ENCODE data around the gene TWF1. TPM values are rescaled to one million over a fixed set of nuclear protein-coding genes. Genes with fewer than 3 reads are reported as not detected.
"Not testable (repeated sequence)": the region's sequence is repeated elsewhere in the genome, so short reads cannot be mapped to it uniquely, and the experiment has no call there.

Gene TWF1
- total RNA-seq, 2 donors from 2014 or later: 14.5 to 19.1 TPM

DNA sequence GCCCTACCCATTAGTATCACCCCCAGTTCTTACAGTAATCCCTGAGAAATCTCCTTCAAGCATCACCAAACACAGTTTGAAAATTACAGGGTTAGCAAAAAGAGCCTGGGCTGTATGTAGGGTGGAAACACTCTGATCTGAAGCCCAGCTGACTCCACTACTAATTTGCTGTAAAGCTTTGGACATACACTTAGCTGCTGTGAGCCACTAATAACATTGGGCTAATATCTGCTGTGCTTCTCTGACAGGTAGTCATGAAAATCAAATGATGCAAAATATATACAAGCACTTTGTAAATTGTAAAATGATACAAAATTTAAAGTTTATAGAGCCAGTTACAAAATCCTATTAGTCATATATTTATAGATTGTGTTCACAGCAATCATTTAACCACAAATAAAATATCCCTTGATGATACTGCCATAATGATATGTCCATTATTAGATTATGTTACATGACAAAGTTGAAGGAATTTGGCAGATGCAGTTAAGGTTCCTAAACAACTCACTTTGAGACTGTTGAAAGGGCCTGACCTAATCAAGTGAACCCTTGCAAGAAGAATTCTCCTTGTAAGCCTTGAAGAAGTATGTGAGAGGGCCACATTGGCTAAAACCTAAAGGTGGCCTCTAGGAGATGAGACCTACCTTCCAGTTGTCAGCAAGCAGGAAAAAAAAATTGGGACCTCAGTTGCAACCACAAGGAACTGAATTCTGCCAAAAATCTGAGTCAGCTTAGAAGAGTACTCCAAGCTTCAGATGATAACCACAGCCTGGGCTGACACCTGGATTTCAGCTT lies 19.0 kb downstream of the TWF1 start:
- Mint-ChIP-seq H3K4me1 (ENCODE audit: low read depth) (no peaks in the 10 kb centered on the region), H3K27me3 (ENCODE audit: low read depth) (no peaks in the 10 kb centered on the region), H3K4me3 (no peak overlapping the region), H3K9me3 (no peaks in the 10 kb centered on the region), H3K36me3 (ENCODE audit: insufficient read depth in 2 of 2) (peaks cover 2 to 10% of the 10 kb centered on the region in 2 donors), H3K27ac (peak overlapping the region; percentile 57)
- no peak for DNase-seq
- ATAC-seq (replicated peaks in 1 of 2): no peak

DNA sequence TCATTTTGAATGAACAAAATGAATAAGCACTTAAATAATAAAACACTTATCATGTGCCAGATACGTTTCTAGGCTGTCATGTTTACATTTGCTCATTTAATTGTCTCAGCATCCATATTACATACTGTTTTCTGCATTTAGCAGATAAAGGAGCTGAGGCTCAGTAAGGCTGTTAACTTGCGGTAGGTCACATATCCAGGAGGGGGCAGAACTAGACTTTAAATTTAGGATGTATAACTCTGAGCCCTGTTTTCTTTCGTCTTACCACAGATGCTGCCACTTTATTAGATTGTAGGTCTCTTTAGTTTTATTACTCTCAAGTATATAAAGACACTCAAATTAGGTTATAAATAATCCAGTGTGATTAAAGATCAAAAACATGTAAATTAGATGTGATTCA lies 29.6 kb downstream of the TWF1 start:
- no peaks in the 10 kb centered on the region for H3K9me3 Mint-ChIP-seq
- H3K27me3 Mint-ChIP-seq (ENCODE audit: low read depth): no peaks in the 10 kb centered on the region
- no peak for DNase-seq
- ATAC-seq (replicated peaks in 1 of 2): no peak
- H3K36me3 Mint-ChIP-seq (ENCODE audit: insufficient read depth in 2 of 2): peaks cover 2 to 4% of the 10 kb centered on the region in 2 donors
- no peaks in the 10 kb centered on the region for H3K4me1 Mint-ChIP-seq (ENCODE audit: low read depth)
- no peak overlapping the region for H3K4me3 Mint-ChIP-seq
- no peak overlapping the region for H3K27ac Mint-ChIP-seq

DNA sequence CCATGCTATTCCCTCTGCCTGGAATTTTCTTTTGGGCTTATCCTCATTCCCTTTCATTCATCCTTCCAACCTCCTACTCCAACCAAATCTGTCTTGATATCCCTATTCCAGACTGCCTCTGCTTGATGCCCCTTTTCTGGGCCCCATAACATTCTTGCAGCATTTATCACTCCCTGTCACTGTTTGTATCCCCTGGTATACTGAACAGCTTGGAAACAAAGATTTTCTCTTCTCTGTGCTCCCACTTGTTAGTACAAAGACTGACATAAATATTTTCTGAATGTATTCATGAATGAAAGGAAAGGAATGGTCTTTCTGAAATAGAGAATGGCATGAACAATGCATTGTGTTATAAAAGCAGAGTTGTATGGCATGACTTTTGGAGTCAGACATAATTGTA lies 39.8 kb downstream of the TWF1 start:
- ATAC-seq (replicated peaks in 1 of 2): no peak
- Mint-ChIP-seq H3K9me3 (no peaks in the 10 kb centered on the region), H3K27ac (no peak overlapping the region), H3K36me3 (ENCODE audit: insufficient read depth in 2 of 2) (peaks cover 5 to 15% of the 10 kb centered on the region in 2 donors), H3K4me1 (ENCODE audit: low read depth) (peaks cover 24% of the 10 kb centered on the region), H3K4me3 (no peak overlapping the region), H3K27me3 (ENCODE audit: low read depth) (no peaks in the 10 kb centered on the region)
- no peak for DNase-seq

DNA sequence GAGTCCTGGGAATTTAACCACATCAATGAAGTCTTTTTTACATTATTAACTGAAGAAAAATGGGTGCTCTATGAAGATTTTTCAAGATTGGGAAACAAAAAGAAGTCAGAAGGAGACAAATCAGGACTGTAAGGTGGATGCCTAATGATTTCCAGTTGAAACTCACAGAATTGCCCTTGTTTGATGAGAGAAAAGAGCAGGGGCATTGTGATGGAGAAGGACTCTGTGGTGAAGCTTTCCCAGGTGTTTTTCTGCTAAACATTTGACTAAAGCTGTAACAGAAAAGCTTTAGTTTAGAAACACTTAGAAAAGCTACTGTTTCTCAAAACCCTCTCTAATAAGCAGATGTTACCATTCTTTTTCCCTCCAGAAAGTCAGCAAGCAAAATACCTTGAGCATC lies 41.6 kb downstream of the TWF1 start:
- Mint-ChIP-seq H3K4me3 (no peak overlapping the region), H3K27ac (no peak overlapping the region), H3K27me3 (ENCODE audit: low read depth) (no peaks in the 10 kb centered on the region), H3K36me3 (ENCODE audit: insufficient read depth in 2 of 2) (peaks cover 7 to 9% of the 10 kb centered on the region in 2 donors), H3K4me1 (ENCODE audit: low read depth) (peaks cover 36% of the 10 kb centered on the region), H3K9me3 (no peaks in the 10 kb centered on the region)
- DNase-seq: no peak
- no peak for ATAC-seq (replicated peaks in 1 of 2)

DNA sequence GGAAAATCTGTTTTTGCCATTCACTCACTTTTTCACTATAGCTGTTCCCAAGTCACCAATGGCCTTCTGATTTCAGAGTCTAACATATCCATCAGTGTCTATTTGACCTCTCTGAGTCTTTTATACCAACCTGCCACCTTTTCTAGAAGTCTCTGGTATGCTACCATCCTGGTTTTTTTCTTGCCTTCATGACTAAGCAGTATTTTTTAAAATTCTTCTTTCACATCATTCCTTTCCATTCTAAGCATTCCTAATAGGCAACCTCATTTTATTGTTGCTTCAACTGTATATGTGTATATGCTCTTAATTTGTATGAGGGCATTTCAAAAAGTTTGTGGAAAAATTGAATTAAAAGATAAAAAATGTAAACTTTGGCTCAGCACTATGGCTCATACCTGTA lies 42.3 kb downstream of the TWF1 start:
- ATAC-seq (replicated peaks in 1 of 2) (no peak), DNase-seq (no peak)
- H3K9me3 Mint-ChIP-seq: no peaks in the 10 kb centered on the region
- H3K4me1 Mint-ChIP-seq (ENCODE audit: low read depth): peaks cover 36% of the 10 kb centered on the region
- H3K4me3 Mint-ChIP-seq: peak overlapping the region in 1 of 2 donors; percentile 2
- H3K27ac Mint-ChIP-seq: peak overlapping the region; percentile 17
- no peaks in the 10 kb centered on the region for H3K27me3 Mint-ChIP-seq (ENCODE audit: low read depth)
- H3K36me3 Mint-ChIP-seq (ENCODE audit: insufficient read depth in 2 of 2): peaks cover 11 to 12% of the 10 kb centered on the region in 2 donors

DNA sequence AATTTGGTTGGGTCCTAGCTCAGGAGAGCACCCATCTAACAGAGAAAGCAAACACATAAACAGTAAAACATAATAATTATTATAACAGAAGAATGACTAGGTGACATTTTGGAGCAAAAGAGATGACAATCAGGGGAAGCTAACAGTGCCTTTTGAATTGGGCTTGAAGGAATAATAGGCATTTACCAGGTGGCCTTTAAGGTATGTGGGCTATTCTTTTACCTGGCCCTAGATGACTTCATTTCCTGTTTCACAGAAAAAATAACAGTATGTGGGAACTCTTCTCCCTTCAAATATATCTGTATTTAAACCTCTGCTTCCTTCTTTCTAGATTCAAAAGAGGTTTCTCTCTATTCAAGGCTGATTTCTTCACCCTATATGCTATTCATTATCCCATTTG lies 43.5 kb downstream of the TWF1 start:
- peaks cover 11 to 12% of the 10 kb centered on the region in 2 donors for H3K36me3 Mint-ChIP-seq (ENCODE audit: insufficient read depth in 2 of 2)
- H3K9me3 Mint-ChIP-seq: no peaks in the 10 kb centered on the region
- peaks cover 42% of the 10 kb centered on the region for H3K4me1 Mint-ChIP-seq (ENCODE audit: low read depth)
- ATAC-seq (replicated peaks in 1 of 2) (no peak), DNase-seq (no peak)
- H3K27ac Mint-ChIP-seq: peak overlapping the region; percentile 87
- H3K27me3 Mint-ChIP-seq (ENCODE audit: low read depth): no peaks in the 10 kb centered on the region
- peak overlapping the region in 1 of 2 donors; percentile 82 for H3K4me3 Mint-ChIP-seq

DNA sequence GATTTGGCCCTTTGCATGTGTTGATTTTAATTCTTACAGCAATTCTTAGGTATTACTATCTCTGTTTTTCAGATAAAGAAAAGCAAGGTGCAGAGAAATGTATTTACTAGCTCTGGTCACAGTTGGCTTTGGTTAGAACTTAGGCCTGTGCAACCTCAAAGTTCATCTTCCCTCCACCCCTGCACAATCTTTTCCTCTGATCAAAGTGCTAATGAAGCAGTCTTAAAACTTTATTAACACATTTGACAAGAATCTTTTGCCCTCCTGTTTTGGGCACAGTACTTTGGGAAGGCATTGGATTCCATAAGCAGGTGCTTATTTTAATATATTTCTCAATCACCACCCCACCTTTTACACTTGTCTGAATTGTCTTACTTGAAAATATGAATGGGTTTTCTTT lies 44.6 kb downstream of the TWF1 start:
- Mint-ChIP-seq H3K4me3 (peak overlapping the region; percentile 60 to 82), H3K27me3 (ENCODE audit: low read depth) (no peaks in the 10 kb centered on the region), H3K36me3 (ENCODE audit: insufficient read depth in 2 of 2) (peaks cover 11 to 14% of the 10 kb centered on the region in 2 donors), H3K9me3 (no peaks in the 10 kb centered on the region), H3K4me1 (ENCODE audit: low read depth) (peaks cover 53% of the 10 kb centered on the region), H3K27ac (peak overlapping the region; percentile 87)
- DNase-seq: no peak
- no peak for ATAC-seq (replicated peaks in 1 of 2)

DNA sequence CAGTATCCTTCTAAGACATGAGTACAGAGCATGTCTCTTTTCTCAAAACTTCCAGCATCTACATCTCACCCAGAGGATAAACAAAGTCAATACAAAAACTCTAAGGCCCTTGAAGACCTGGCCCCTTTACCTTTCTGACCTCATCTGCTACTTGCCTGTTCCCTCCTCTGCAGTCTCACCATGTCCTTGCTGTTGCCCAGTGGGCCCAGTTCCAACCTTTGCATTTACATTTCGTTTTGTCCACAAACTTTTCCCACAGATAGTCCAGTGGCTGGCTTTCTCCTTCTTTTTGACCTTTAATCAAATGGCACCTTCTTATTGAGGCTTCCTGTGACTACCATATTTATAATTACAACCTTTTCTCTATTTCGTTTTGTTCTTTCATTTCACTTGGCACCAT lies 45.7 kb downstream of the TWF1 start:
- peak overlapping the region; percentile 95 for H3K27ac Mint-ChIP-seq
- no peaks in the 10 kb centered on the region for H3K9me3 Mint-ChIP-seq
- no peaks in the 10 kb centered on the region for H3K27me3 Mint-ChIP-seq (ENCODE audit: low read depth)
- ATAC-seq (replicated peaks in 1 of 2): no peak
- H3K36me3 Mint-ChIP-seq (ENCODE audit: insufficient read depth in 2 of 2): peaks cover 12 to 17% of the 10 kb centered on the region in 2 donors
- no peak for DNase-seq
- H3K4me3 Mint-ChIP-seq: peak overlapping the region; percentile 92 to 98
- H3K4me1 Mint-ChIP-seq (ENCODE audit: low read depth): peaks cover 60% of the 10 kb centered on the region

DNA sequence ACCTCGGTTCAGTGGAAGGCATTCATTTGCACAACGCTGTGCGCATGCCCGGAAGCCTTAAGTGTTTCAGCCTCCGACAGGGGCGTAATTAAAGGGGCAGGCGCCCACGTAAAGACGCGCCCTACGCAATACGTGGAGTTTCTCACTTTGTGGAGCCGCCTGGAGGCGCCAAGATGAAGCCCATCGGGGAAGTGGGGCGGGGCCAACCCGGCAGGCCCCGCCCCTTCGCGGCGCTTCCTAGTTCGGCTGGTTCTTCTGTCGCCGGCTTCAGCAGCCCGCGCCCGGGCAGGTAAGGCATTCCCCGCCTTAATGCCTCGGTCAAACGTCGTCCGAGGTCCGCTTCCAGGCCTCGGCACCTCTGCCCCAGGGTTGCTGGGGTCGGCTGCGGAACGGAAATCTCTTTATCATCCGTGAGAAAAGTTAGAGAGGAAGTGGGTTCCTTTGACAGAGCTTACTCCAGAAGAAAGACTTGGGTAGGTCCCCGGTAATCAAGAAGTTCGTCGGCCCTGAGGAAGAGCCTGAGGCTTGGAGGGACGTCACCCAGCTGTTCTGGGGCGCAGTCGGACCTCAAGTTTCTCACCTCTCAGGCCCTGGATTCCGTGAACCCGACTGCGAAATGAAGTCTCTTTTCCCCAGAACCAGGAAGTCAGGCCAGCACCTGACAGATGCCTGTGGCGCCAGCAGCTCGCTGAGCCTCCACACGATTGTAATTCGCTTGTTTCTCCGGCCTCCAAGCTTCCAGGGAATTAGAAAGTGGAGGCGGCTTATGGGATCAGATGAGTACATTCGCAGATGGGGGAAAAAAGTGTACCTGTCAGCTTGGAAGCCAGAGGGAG lies 47.2 kb downstream of the TWF1 start, which contains the start of the genes IRAK4 and PUS7L:
TSS of gene IRAK4 (plus strand) at position 224 of the 836 bp plus-strand sequence. CDS start 9,161 bp downstream, outside the sequence.
TSS of gene PUS7L (minus strand) at position 63 of the 836 bp plus-strand sequence. CDS start 3,545 bp downstream, outside the sequence.
- peaks cover 21 to 24% of the 10 kb centered on the region in 2 donors for H3K36me3 Mint-ChIP-seq (ENCODE audit: insufficient read depth in 2 of 2)
- peak; percentile 95 to 97 for ATAC-seq (replicated peaks in 1 of 2)
- H3K27ac Mint-ChIP-seq: peak within 1 kb of the TSS; percentile 99
- peak within 1 kb of the TSS; percentile 92 to 98 for H3K4me3 Mint-ChIP-seq
- peak; percentile 91 to 94 for DNase-seq
- no peaks in the 10 kb centered on the region for H3K9me3 Mint-ChIP-seq
- H3K27me3 Mint-ChIP-seq (ENCODE audit: low read depth): no peaks in the 10 kb centered on the region
- H3K4me1 Mint-ChIP-seq (ENCODE audit: low read depth): peaks cover 72% of the 10 kb centered on the region

DNA sequence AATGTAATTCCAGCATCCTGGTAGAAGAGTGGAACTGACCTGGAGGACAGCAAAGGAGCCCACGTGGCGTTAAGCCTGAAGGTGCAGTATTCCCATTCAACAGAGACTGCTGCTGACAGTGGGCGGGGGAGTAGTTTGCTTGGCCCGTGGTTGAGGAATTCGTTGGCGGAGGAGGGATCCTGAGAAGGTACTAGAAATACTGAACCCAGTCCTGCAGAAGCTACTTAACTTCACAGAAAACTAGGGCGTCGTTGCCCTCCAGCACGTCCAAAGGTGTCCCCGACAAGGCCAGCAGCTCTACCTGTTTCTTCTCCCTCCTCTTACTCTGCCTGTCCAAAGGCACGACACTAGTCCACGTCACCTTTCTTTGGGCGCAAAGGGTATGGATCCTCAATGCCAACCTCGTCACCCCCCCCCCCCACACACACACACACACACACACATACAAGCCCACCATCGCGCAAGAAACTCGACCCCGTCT lies 47.8 kb downstream of the TWF1 start:
- no peaks in the 10 kb centered on the region for H3K27me3 Mint-ChIP-seq (ENCODE audit: low read depth)
- H3K36me3 Mint-ChIP-seq (ENCODE audit: insufficient read depth in 2 of 2): peaks cover 18 to 20% of the 10 kb centered on the region in 2 donors
- H3K27ac Mint-ChIP-seq: peak overlapping the region; percentile 64
- peak overlapping the region; percentile 92 to 98 for H3K4me3 Mint-ChIP-seq
- H3K9me3 Mint-ChIP-seq: no peaks in the 10 kb centered on the region
- no peak for DNase-seq
- peaks cover 74% of the 10 kb centered on the region for H3K4me1 Mint-ChIP-seq (ENCODE audit: low read depth)
- peak; percentile 23 for ATAC-seq (replicated peaks in 1 of 2)

DNA sequence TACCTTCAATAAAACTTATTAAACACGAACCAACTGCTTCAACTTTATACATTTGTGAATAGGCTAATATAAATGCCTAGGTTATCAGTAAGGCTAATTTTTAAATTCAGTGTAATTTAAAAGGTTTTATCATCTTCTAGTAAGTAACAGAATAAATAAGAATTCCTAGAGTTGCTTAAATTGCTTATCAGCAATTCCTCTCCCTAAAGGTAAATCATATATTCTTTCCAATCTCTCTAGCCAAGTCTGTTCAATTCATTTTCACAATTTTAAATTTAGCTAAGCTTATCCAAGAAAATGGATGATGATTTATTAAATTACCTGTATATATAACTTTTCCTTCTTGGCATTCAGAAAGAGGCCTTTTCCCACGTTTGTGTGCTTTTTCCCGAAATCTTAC lies 52.1 kb downstream of the TWF1 start:
- Mint-ChIP-seq H3K36me3 (ENCODE audit: insufficient read depth in 2 of 2) (peaks cover 17 to 26% of the 10 kb centered on the region in 2 donors), H3K4me3 (peak overlapping the region in 1 of 2 donors; percentile 6)
- ATAC-seq (replicated peaks in 1 of 2): no peak

DNA sequence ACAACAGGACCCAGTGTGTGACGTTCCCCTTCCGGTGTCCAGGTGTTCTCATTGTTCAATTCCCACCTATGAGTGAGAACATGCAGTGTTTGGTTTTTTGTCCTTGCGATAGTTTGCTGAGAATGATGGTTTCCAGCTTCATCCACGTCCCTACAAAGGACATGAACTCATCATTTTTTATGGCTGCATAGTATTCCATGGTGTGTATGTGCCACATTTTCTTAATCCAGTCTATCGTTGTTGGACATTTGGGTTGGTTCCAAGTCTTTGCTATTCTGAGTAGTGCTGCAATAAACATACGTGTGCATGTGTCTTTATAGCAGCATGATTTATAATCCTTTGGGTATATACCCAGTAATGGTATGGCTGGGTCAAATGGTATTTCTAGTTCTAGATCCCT lies 54.8 kb downstream of the TWF1 start:
- ATAC-seq (replicated peaks in 1 of 2): not testable (repeated sequence)

More for the DNA sequence above, 52.1 kb downstream of the TWF1 start:
- Mint-ChIP-seq H3K9me3 (peaks cover 1 to 3% of the 10 kb centered on the region in 2 donors), H3K27ac (no peak overlapping the region), H3K27me3 (ENCODE audit: low read depth) (no peaks in the 10 kb centered on the region), H3K4me1 (ENCODE audit: low read depth) (peaks cover 50% of the 10 kb centered on the region)
- no peak for DNase-seq

DNA sequence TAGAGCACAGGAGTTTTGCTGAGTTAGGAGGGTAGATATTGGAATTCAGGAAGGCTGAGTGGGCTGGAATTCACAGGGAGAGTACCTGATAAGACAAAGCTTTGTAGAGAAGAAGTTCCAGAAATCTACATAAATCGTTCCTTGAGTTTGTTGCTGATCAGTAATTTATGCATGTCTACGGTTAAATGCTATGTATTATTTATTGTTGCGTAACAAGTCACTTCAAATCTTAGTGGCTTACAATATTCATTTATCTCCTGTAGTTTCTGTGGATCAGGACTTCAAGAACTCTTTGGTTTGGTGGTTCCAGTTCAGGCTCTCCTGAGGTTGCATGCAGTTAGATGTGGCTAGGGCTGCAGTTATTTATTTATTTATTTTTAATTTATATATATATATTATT lies 55.3 kb downstream of the TWF1 start:
- peaks cover 1 to 3% of the 10 kb centered on the region in 2 donors for H3K9me3 Mint-ChIP-seq
- H3K27me3 Mint-ChIP-seq (ENCODE audit: low read depth): no peaks in the 10 kb centered on the region
- DNase-seq (no peak), ATAC-seq (replicated peaks in 1 of 2) (no peak)
- H3K4me1 Mint-ChIP-seq (ENCODE audit: low read depth): peaks cover 26% of the 10 kb centered on the region
- H3K4me3 Mint-ChIP-seq: no peak overlapping the region
- H3K27ac Mint-ChIP-seq: no peak overlapping the region
- peaks cover 14 to 30% of the 10 kb centered on the region in 2 donors for H3K36me3 Mint-ChIP-seq (ENCODE audit: insufficient read depth in 2 of 2)

More for the DNA sequence above, 54.8 kb downstream of the TWF1 start:
- H3K27ac Mint-ChIP-seq; DNase-seq; H3K9me3 Mint-ChIP-seq; H3K27me3 Mint-ChIP-seq (ENCODE audit: low read depth); H3K4me3 Mint-ChIP-seq: not testable (repeated sequence)
- peaks cover 15 to 29% of the 10 kb centered on the region in 2 donors for H3K36me3 Mint-ChIP-seq (ENCODE audit: insufficient read depth in 2 of 2)
- peaks cover 32% of the 10 kb centered on the region for H3K4me1 Mint-ChIP-seq (ENCODE audit: low read depth)

Measured in activated T-cell treated with anti-CD3 and anti-CD28 coated beads, Interleukin-2, amount 50 U/mL, for 72 hours (primary cell).